Measurements from ENCODE around the gene SOX5.
"Not testable (repeated sequence)": the region's sequence is repeated elsewhere in the genome, so short reads cannot be mapped to it uniquely, and the experiment has no call there.

The SOX5 gene

GRCh38 chr12:23899434-23899833 lies 50.0 kb downstream of the SOX5 start:
- no peak for DNase-seq

GRCh38 chr12:23898121-23898520 lies 51.3 kb downstream of the SOX5 start:
- no peak for DNase-seq

GRCh38 chr12:23895792-23896218 lies 53.7 kb downstream of the SOX5 start:
- no peak for DNase-seq

- DNase-seq, result no peak
These were observed 55.9 kb downstream of the SOX5 start for GRCh38 chr12:23893611-23894010.

- DNase-seq, result no peak
These were observed 58.4 kb downstream of the SOX5 start for GRCh38 chr12:23891115-23891514.

GRCh38 chr12:23889069-23889440 lies 60.4 kb downstream of the SOX5 start:
- no peak for DNase-seq

GRCh38 chr12:23888396-23889068 lies 60.9 kb downstream of the SOX5 start:
- DNase-seq, result no peak

- no peak for DNase-seq
These were observed 62.2 kb downstream of the SOX5 start for GRCh38 chr12:23887055-23887835.

- no peak for DNase-seq
These were observed 64.1 kb downstream of the SOX5 start for GRCh38 chr12:23885394-23885793.

- no peak for DNase-seq
These were observed 64.6 kb downstream of the SOX5 start for GRCh38 chr12:23884909-23885308.

GRCh38 chr12:23880988-23881387 lies 68.5 kb downstream of the SOX5 start:
- no peak for DNase-seq

GRCh38 chr12:23876618-23877017 lies 72.9 kb downstream of the SOX5 start:
- DNase-seq, result not testable (repeated sequence)

GRCh38 chr12:23867794-23868193 lies 81.7 kb downstream of the SOX5 start:
- DNase-seq, result no peak

GRCh38 chr12:23862701-23863100 lies 86.8 kb downstream of the SOX5 start:
- no peak for DNase-seq

- DNase-seq, result no peak
These were observed 89.5 kb downstream of the SOX5 start for GRCh38 chr12:23860019-23860418.

GRCh38 chr12:23857178-23857577 lies 92.3 kb downstream of the SOX5 start:
- DNase-seq, result no peak

- DNase-seq, result no peak
These were observed 93.7 kb downstream of the SOX5 start for GRCh38 chr12:23855813-23856212.

- no peak for DNase-seq
These were observed 94.9 kb downstream of the SOX5 start for GRCh38 chr12:23854598-23854997.

GRCh38 chr12:23853640-23854039 lies 95.8 kb downstream of the SOX5 start:
- DNase-seq, result no peak

GRCh38 chr12:23851602-23852001 lies 97.9 kb downstream of the SOX5 start:
- DNase-seq, result no peak

- no peak for DNase-seq
These were observed 101.6 kb downstream of the SOX5 start for GRCh38 chr12:23847857-23848256.

GRCh38 chr12:23843958-23844357 lies 105.5 kb downstream of the SOX5 start:
- no peak for DNase-seq

GRCh38 chr12:23834076-23834475 lies 115.4 kb downstream of the SOX5 start:
- DNase-seq, result no peak

GRCh38 chr12:23831739-23832138 lies 117.7 kb downstream of the SOX5 start:
- no peak for DNase-seq

GRCh38 chr12:23830210-23830609 lies 119.3 kb downstream of the SOX5 start:
- no peak for DNase-seq
